ENCODE data around the gene INSC.

The INSC gene

GRCh38 chr11:15194671-15195415 is 80.1 kb downstream of the INSC start:
- no peaks in the 10 kb centered on the region for H3K4me1 ChIP-seq
- no peaks in the 10 kb centered on the region for H3K9me3 ChIP-seq
- DNase-seq (ENCODE audit: low spot score in 2 of 2) = no peak
- no peaks in the 10 kb centered on the region for H3K36me3 ChIP-seq (replicated peaks)
- in situ Hi-C loops (cut with MboI; ENCODE audit: low sequenced_read_pairs) = no loop called here
- H3K4me3 ChIP-seq = no peak overlapping the region
- H3K27me3 ChIP-seq (ENCODE audit: low read depth) = no peaks in the 10 kb centered on the region

- H3K4me3 ChIP-seq = no peak overlapping the region
- no peaks in the 10 kb centered on the region for H3K36me3 ChIP-seq (replicated peaks)
- no peak for DNase-seq (ENCODE audit: low spot score in 2 of 2)
- in situ Hi-C loops (cut with MboI; ENCODE audit: low sequenced_read_pairs) = no loop called here
- H3K9me3 ChIP-seq = no peaks in the 10 kb centered on the region
- H3K27me3 ChIP-seq (ENCODE audit: low read depth) = no peaks in the 10 kb centered on the region
- H3K4me1 ChIP-seq = no peaks in the 10 kb centered on the region
These were observed 80.9 kb downstream of the INSC start for GRCh38 chr11:15195454-15196200.

GRCh38 chr11:15196704-15197103 is 82.0 kb downstream of the INSC start:
- H3K4me3 ChIP-seq = no peak overlapping the region
- H3K36me3 ChIP-seq (replicated peaks) = no peaks in the 10 kb centered on the region
- no peak for DNase-seq (ENCODE audit: low spot score in 2 of 2)
- H3K9me3 ChIP-seq = no peaks in the 10 kb centered on the region
- in situ Hi-C loops (cut with MboI; ENCODE audit: low sequenced_read_pairs) = no loop called here
- H3K27me3 ChIP-seq (ENCODE audit: low read depth) = no peaks in the 10 kb centered on the region
- H3K4me1 ChIP-seq = no peaks in the 10 kb centered on the region

GRCh38 chr11:15197696-15198095 is 83.0 kb downstream of the INSC start:
- in situ Hi-C loops (cut with MboI; ENCODE audit: low sequenced_read_pairs) = no loop called here
- no peak overlapping the region for H3K4me3 ChIP-seq

GRCh38 chr11:15198284-15198683 is 83.6 kb downstream of the INSC start:
- Histone ChIP-seq H3K4me3 (no peak overlapping the region), H3K9me3 (no peaks in the 10 kb centered on the region), H3K36me3 (replicated peaks) (no peaks in the 10 kb centered on the region), H3K4me1 (no peaks in the 10 kb centered on the region), H3K27me3 (ENCODE audit: low read depth) (no peaks in the 10 kb centered on the region)
- in situ Hi-C loops (cut with MboI; ENCODE audit: low sequenced_read_pairs) = no loop called here
- DNase-seq (ENCODE audit: low spot score in 2 of 2) = no peak

More at GRCh38 chr11:15197696-15198095, 83.0 kb downstream of the INSC start:
- H3K9me3 ChIP-seq = no peaks in the 10 kb centered on the region
- H3K36me3 ChIP-seq (replicated peaks) = no peaks in the 10 kb centered on the region
- no peaks in the 10 kb centered on the region for H3K4me1 ChIP-seq
- no peaks in the 10 kb centered on the region for H3K27me3 ChIP-seq (ENCODE audit: low read depth)
- no peak for DNase-seq (ENCODE audit: low spot score in 2 of 2)

- no peaks in the 10 kb centered on the region for H3K9me3 ChIP-seq
- no peak for DNase-seq (ENCODE audit: low spot score in 2 of 2)
- no peaks in the 10 kb centered on the region for H3K4me1 ChIP-seq
- no peak overlapping the region for H3K4me3 ChIP-seq
- H3K36me3 ChIP-seq (replicated peaks) = no peaks in the 10 kb centered on the region
- H3K27me3 ChIP-seq (ENCODE audit: low read depth) = no peaks in the 10 kb centered on the region
- in situ Hi-C loops (cut with MboI; ENCODE audit: low sequenced_read_pairs) = no loop called here
These were observed 85.0 kb downstream of the INSC start for GRCh38 chr11:15199693-15200092.

GRCh38 chr11:15200696-15201095 is 86.0 kb downstream of the INSC start:
- no peak overlapping the region for H3K4me3 ChIP-seq
- no peaks in the 10 kb centered on the region for H3K9me3 ChIP-seq
- H3K27me3 ChIP-seq (ENCODE audit: low read depth) = no peaks in the 10 kb centered on the region
- no peaks in the 10 kb centered on the region for H3K36me3 ChIP-seq (replicated peaks)
- H3K4me1 ChIP-seq = no peaks in the 10 kb centered on the region
- no peak for DNase-seq (ENCODE audit: low spot score in 2 of 2)
- in situ Hi-C loops (cut with MboI; ENCODE audit: low sequenced_read_pairs) = no loop called here

- Histone ChIP-seq H3K9me3 (no peaks in the 10 kb centered on the region), H3K36me3 (replicated peaks) (no peaks in the 10 kb centered on the region), H3K4me1 (no peaks in the 10 kb centered on the region), H3K27me3 (ENCODE audit: low read depth) (no peaks in the 10 kb centered on the region), H3K4me3 (no peak overlapping the region)
- in situ Hi-C loops (cut with MboI; ENCODE audit: low sequenced_read_pairs) = no loop called here
- DNase-seq (ENCODE audit: low spot score in 2 of 2) = no peak
These were observed 86.9 kb downstream of the INSC start for GRCh38 chr11:15201586-15201985.

- no peak overlapping the region for H3K4me3 ChIP-seq
- H3K4me1 ChIP-seq = no peaks in the 10 kb centered on the region
- no peak for DNase-seq (ENCODE audit: low spot score in 2 of 2)
- no peaks in the 10 kb centered on the region for H3K9me3 ChIP-seq
- in situ Hi-C loops (cut with MboI; ENCODE audit: low sequenced_read_pairs) = no loop called here
- H3K27me3 ChIP-seq (ENCODE audit: low read depth) = no peaks in the 10 kb centered on the region
- H3K36me3 ChIP-seq (replicated peaks) = no peaks in the 10 kb centered on the region
These were observed 87.9 kb downstream of the INSC start for GRCh38 chr11:15202626-15203025.

GRCh38 chr11:15204711-15205110 is 90.0 kb downstream of the INSC start:
- Histone ChIP-seq H3K9me3 (no peaks in the 10 kb centered on the region), H3K4me3 (no peak overlapping the region), H3K36me3 (replicated peaks) (no peaks in the 10 kb centered on the region), H3K27me3 (ENCODE audit: low read depth) (no peaks in the 10 kb centered on the region), H3K4me1 (no peaks in the 10 kb centered on the region)
- DNase-seq (ENCODE audit: low spot score in 2 of 2) = no peak
- in situ Hi-C loops (cut with MboI; ENCODE audit: low sequenced_read_pairs) = no loop called here

- H3K4me1 ChIP-seq = no peaks in the 10 kb centered on the region
- H3K36me3 ChIP-seq (replicated peaks) = no peaks in the 10 kb centered on the region
- no peak for DNase-seq (ENCODE audit: low spot score in 2 of 2)
- in situ Hi-C loops (cut with MboI; ENCODE audit: low sequenced_read_pairs) = no loop called here
- no peak overlapping the region for H3K4me3 ChIP-seq
- no peaks in the 10 kb centered on the region for H3K27me3 ChIP-seq (ENCODE audit: low read depth)
- no peaks in the 10 kb centered on the region for H3K9me3 ChIP-seq
These were observed 92.1 kb downstream of the INSC start for GRCh38 chr11:15206791-15207190.

GRCh38 chr11:15208378-15209222 is 93.9 kb downstream of the INSC start:
- Histone ChIP-seq H3K4me1 (no peaks in the 10 kb centered on the region), H3K27me3 (ENCODE audit: low read depth) (no peaks in the 10 kb centered on the region), H3K9me3 (no peaks in the 10 kb centered on the region), H3K36me3 (replicated peaks) (no peaks in the 10 kb centered on the region), H3K4me3 (no peak overlapping the region)
- DNase-seq (ENCODE audit: low spot score in 2 of 2) = peak; percentile 54 to 83
- in situ Hi-C loops (cut with MboI; ENCODE audit: low sequenced_read_pairs) = no loop called here

GRCh38 chr11:15212876-15213275 is 98.2 kb downstream of the INSC start:
- Histone ChIP-seq H3K9me3 (no peaks in the 10 kb centered on the region), H3K4me1 (no peaks in the 10 kb centered on the region), H3K36me3 (replicated peaks) (no peaks in the 10 kb centered on the region), H3K27me3 (ENCODE audit: low read depth) (no peaks in the 10 kb centered on the region), H3K4me3 (no peak overlapping the region)
- DNase-seq (ENCODE audit: low spot score in 2 of 2) = no peak
- in situ Hi-C loops (cut with MboI; ENCODE audit: low sequenced_read_pairs) = no loop called here

All from HAP-1 (cell line).